Testis (tissue), 2 donors: ENCODE data around the gene RCC2.

ENCODE experiments used
- CTCF ChIP-seq, 3 experiments: fragments of 450-650 bp in 2 of 3; fragments of 200-600 bp in 1 of 3; sonication (generic) in 1 of 3; IDR thresholded peaks; one replicate each; pipeline ENCODE4 v1.5.1; 2016 to 2019; ENCODE audit warnings: antibody characterized with exemption in 3 of 3, mild to moderate bottlenecking in 2 of 3, moderate library complexity in 1 of 3
- POLR2A ChIP-seq: fragments of 450-650 bp; IDR thresholded peaks from one replicate; pipeline ENCODE4 v1.6.1; 2017; ENCODE audit warnings: antibody characterized with exemption, mild to moderate bottlenecking, moderate library complexity

GRCh38 chr1:17361687-17362086 is 77.8 kb downstream of the RCC2 start:
- TF ChIP-seq POLR2A (no peak), CTCF (IDR thresholded peaks at IDR 0.05) (no peak)
